ENCODE measurements around the gene TACC2. TPM values are rescaled to one million over a fixed set of nuclear protein-coding genes. Genes with fewer than 3 reads are reported as not detected.

Gene TACC2
- total RNA-seq, 1 experiment from 2014 or later = not detected

- H3K27ac ChIP-seq (ENCODE audit: low read length) = no peak overlapping the region
- no peaks in the 10 kb centered on the region for H3K9me3 ChIP-seq (ENCODE audit: low read length)
- H3K9me2 ChIP-seq (replicated peaks; ENCODE audit: insufficient read depth, low read length) = no peaks in the 10 kb centered on the region
- H3K9ac ChIP-seq (ENCODE audit: low read length) = no peak overlapping the region
- H3K79me2 ChIP-seq (ENCODE audit: low read length) = no peaks in the 10 kb centered on the region
- H3K4me2 ChIP-seq (ENCODE audit: low read depth, low read length, poor library complexity, severe bottlenecking) = no peak overlapping the region
- no peak overlapping the region for H3K4me3 ChIP-seq (ENCODE audit: low read length)
- no peaks in the 10 kb centered on the region for H3K36me3 ChIP-seq (ENCODE audit: insufficient read depth, low read length)
- no peak for DNase-seq
- no peak overlapping the region for H2AFZ ChIP-seq (ENCODE audit: low read length)
- H3K4me1 ChIP-seq (ENCODE audit: low read length) = no peaks in the 10 kb centered on the region
- H3K27me3 ChIP-seq (ENCODE audit: low read length) = no peaks in the 10 kb centered on the region
- H4K20me1 ChIP-seq (ENCODE audit: insufficient read depth, low read depth, low read length) = no peaks in the 10 kb centered on the region
Observed at GRCh38 chr10:122248356-122249302, 259.7 kb downstream of the TACC2 start.

DNA sequence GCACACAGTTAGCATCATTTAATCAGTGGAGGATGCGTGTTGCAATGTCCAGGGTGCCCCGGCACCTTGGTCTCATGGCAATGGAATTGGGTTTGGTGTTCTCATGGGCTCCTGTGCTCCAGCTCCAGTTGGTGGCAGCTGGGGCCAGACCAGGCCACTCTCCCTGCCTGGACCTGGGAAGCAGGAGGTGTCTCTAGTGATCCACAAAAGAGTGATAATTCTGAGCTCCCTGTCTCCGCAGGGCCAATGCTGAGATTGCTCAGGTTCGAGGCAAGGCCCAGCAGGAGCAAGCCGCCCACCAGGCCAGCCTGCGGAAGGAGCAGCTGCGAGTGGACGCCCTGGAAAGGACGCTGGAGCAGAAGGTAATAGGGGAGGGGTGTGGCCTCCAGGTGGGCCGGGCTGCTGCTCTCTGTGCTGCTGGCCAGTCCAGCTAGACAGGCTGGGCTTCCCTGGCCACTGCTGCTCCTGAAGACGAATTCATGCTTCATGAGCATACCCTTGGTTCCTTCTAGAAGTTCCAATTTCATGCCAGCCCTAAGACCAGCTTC is 260.4 kb downstream of the TACC2 start:
- Histone ChIP-seq H3K79me2 (ENCODE audit: low read length) (no peaks in the 10 kb centered on the region), H3K4me3 (ENCODE audit: low read length) (no peak overlapping the region), H3K36me3 (ENCODE audit: insufficient read depth, low read length) (no peaks in the 10 kb centered on the region), H3K9me2 (replicated peaks; ENCODE audit: insufficient read depth, low read length) (no peaks in the 10 kb centered on the region), H3K9ac (ENCODE audit: low read length) (no peak overlapping the region), H3K4me2 (ENCODE audit: low read depth, low read length, poor library complexity, severe bottlenecking) (no peak overlapping the region), H3K27ac (ENCODE audit: low read length) (no peak overlapping the region), H3K4me1 (ENCODE audit: low read length) (no peaks in the 10 kb centered on the region), H3K9me3 (ENCODE audit: low read length) (no peaks in the 10 kb centered on the region), H4K20me1 (ENCODE audit: insufficient read depth, low read depth, low read length) (no peaks in the 10 kb centered on the region), H2AFZ (ENCODE audit: low read length) (no peak overlapping the region), H3K27me3 (ENCODE audit: low read length) (no peaks in the 10 kb centered on the region)
- DNase-seq = no peak

- H3K4me1 ChIP-seq (ENCODE audit: low read length) = no peaks in the 10 kb centered on the region
- no peak overlapping the region for H3K4me2 ChIP-seq (ENCODE audit: low read depth, low read length, poor library complexity, severe bottlenecking)
- H3K4me3 ChIP-seq (ENCODE audit: low read length) = no peak overlapping the region
- DNase-seq = no peak
- H3K27me3 ChIP-seq (ENCODE audit: low read length) = no peaks in the 10 kb centered on the region
- H3K9ac ChIP-seq (ENCODE audit: low read length) = no peak overlapping the region
- H3K79me2 ChIP-seq (ENCODE audit: low read length) = no peaks in the 10 kb centered on the region
- no peak overlapping the region for H2AFZ ChIP-seq (ENCODE audit: low read length)
- no peaks in the 10 kb centered on the region for H3K9me2 ChIP-seq (replicated peaks; ENCODE audit: insufficient read depth, low read length)
- no peak overlapping the region for H3K27ac ChIP-seq (ENCODE audit: low read length)
- H4K20me1 ChIP-seq (ENCODE audit: insufficient read depth, low read depth, low read length) = no peaks in the 10 kb centered on the region
- H3K36me3 ChIP-seq (ENCODE audit: insufficient read depth, low read length) = no peaks in the 10 kb centered on the region
- no peaks in the 10 kb centered on the region for H3K9me3 ChIP-seq (ENCODE audit: low read length)
Observed at GRCh38 chr10:122249991-122250750, 261.2 kb downstream of the TACC2 start.

GRCh38 chr10:122251459-122252255 is 262.7 kb downstream of the TACC2 start:
- Histone ChIP-seq H3K9ac (ENCODE audit: low read length) (no peak overlapping the region), H3K36me3 (ENCODE audit: insufficient read depth, low read length) (no peaks in the 10 kb centered on the region), H3K4me3 (ENCODE audit: low read length) (no peak overlapping the region), H3K4me1 (ENCODE audit: low read length) (no peaks in the 10 kb centered on the region), H3K9me3 (ENCODE audit: low read length) (no peaks in the 10 kb centered on the region), H3K9me2 (replicated peaks; ENCODE audit: insufficient read depth, low read length) (no peaks in the 10 kb centered on the region), H2AFZ (ENCODE audit: low read length) (no peak overlapping the region), H3K79me2 (ENCODE audit: low read length) (no peaks in the 10 kb centered on the region), H3K27ac (ENCODE audit: low read length) (no peak overlapping the region), H4K20me1 (ENCODE audit: insufficient read depth, low read depth, low read length) (no peaks in the 10 kb centered on the region), H3K27me3 (ENCODE audit: low read length) (no peaks in the 10 kb centered on the region), H3K4me2 (ENCODE audit: low read depth, low read length, poor library complexity, severe bottlenecking) (no peak overlapping the region)
- no peak for DNase-seq

GRCh38 chr10:122252805-122253204 is 263.8 kb downstream of the TACC2 start:
- no peaks in the 10 kb centered on the region for H3K79me2 ChIP-seq (ENCODE audit: low read length)
- H3K4me1 ChIP-seq (ENCODE audit: low read length) = no peaks in the 10 kb centered on the region
- H3K9me2 ChIP-seq (replicated peaks; ENCODE audit: insufficient read depth, low read length) = no peaks in the 10 kb centered on the region
- no peaks in the 10 kb centered on the region for H3K9me3 ChIP-seq (ENCODE audit: low read length)
- H3K4me3 ChIP-seq (ENCODE audit: low read length) = no peak overlapping the region
- no peak overlapping the region for H2AFZ ChIP-seq (ENCODE audit: low read length)
- H3K9ac ChIP-seq (ENCODE audit: low read length) = no peak overlapping the region
- H3K36me3 ChIP-seq (ENCODE audit: insufficient read depth, low read length) = no peaks in the 10 kb centered on the region
- no peak overlapping the region for H3K27ac ChIP-seq (ENCODE audit: low read length)
- no peaks in the 10 kb centered on the region for H3K27me3 ChIP-seq (ENCODE audit: low read length)
- no peak overlapping the region for H3K4me2 ChIP-seq (ENCODE audit: low read depth, low read length, poor library complexity, severe bottlenecking)
- no peak for DNase-seq
- no peaks in the 10 kb centered on the region for H4K20me1 ChIP-seq (ENCODE audit: insufficient read depth, low read depth, low read length)

DNA sequence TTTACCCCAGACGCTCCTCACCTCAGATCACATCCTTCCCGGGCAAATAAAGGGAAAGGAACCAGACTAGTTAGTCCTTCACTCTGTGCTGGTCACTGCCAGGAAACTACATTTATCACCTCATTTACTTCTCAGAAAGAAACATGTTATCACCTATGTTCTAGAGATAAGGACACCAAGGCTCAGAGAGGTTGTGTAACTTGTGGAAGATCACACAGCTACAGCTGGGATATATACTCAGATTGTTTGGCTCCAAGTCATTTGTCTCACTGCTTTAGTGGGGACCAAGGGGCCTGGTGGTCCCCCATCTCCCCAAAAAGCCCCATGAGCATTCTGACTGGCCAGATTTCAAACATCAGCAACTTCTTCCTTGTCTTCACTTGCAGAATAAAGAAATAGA is 264.6 kb downstream of the TACC2 start:
- Histone ChIP-seq H3K27me3 (ENCODE audit: low read length) (no peaks in the 10 kb centered on the region), H3K9me2 (replicated peaks; ENCODE audit: insufficient read depth, low read length) (no peaks in the 10 kb centered on the region), H3K79me2 (ENCODE audit: low read length) (no peaks in the 10 kb centered on the region), H3K9me3 (ENCODE audit: low read length) (no peaks in the 10 kb centered on the region), H3K4me1 (ENCODE audit: low read length) (no peaks in the 10 kb centered on the region), H3K9ac (ENCODE audit: low read length) (no peak overlapping the region), H2AFZ (ENCODE audit: low read length) (no peak overlapping the region), H3K4me2 (ENCODE audit: low read depth, low read length, poor library complexity, severe bottlenecking) (no peak overlapping the region), H4K20me1 (ENCODE audit: insufficient read depth, low read depth, low read length) (no peaks in the 10 kb centered on the region), H3K36me3 (ENCODE audit: insufficient read depth, low read length) (no peaks in the 10 kb centered on the region), H3K27ac (ENCODE audit: low read length) (no peak overlapping the region), H3K4me3 (ENCODE audit: low read length) (no peak overlapping the region)
- no peak for DNase-seq

DNA sequence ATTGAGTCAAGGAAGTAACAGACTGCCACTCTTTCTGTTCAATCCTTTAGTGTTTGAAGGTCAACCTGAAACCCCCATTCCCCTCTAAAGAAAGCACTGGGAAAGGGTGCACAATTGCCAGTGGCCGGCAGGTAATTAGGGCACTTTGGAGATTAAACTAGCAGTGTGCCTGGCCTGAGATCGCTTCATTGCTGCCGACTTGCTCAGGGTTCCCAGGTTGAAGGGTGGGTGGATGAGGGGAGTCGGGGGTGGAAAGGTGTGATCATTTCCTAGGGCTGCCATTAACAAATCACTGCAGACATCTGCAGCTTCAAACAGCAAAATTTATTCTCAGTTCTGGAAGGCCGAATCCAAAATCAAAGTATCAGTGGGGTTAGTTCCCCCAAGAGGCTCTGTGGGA is 265.9 kb downstream of the TACC2 start:
- Histone ChIP-seq H3K27ac (ENCODE audit: low read length) (no peak overlapping the region), H3K4me3 (ENCODE audit: low read length) (no peak overlapping the region), H3K9me2 (replicated peaks; ENCODE audit: insufficient read depth, low read length) (no peaks in the 10 kb centered on the region), H3K79me2 (ENCODE audit: low read length) (no peaks in the 10 kb centered on the region), H3K27me3 (ENCODE audit: low read length) (no peaks in the 10 kb centered on the region), H3K4me2 (ENCODE audit: low read depth, low read length, poor library complexity, severe bottlenecking) (no peak overlapping the region), H2AFZ (ENCODE audit: low read length) (no peak overlapping the region), H3K4me1 (ENCODE audit: low read length) (no peaks in the 10 kb centered on the region), H4K20me1 (ENCODE audit: insufficient read depth, low read depth, low read length) (no peaks in the 10 kb centered on the region), H3K9me3 (ENCODE audit: low read length) (no peaks in the 10 kb centered on the region), H3K36me3 (ENCODE audit: insufficient read depth, low read length) (no peaks in the 10 kb centered on the region), H3K9ac (ENCODE audit: low read length) (no peak overlapping the region)
- no peak for DNase-seq
